HCT116 (cell line): Measurements from ENCODE around the gene UBE3D. TPM values are rescaled to one million over a fixed set of nuclear protein-coding genes. Genes with fewer than 3 reads are reported as not detected.

ENCODE experiments used
- ATAC-seq: fragments of 200-7000 bp; cut with Tn5 transposase; 2 replicates; pipeline ENCODE4 v1.9.1; 2020; ENCODE audit warnings: mild to moderate bottlenecking, moderate library complexity
- BruUV-seq: library from RNA; stranded (reverse); fragments of 400-500 nt; replicated peaks from 2 replicates; lab custom pipeline; 2021; lab: Mats Ljungman, UMichigan
- CTCF ChIA-PET: fragments of 300-600 bp; sonication (Branson Sonifier 250); formaldehyde crosslinking; loops from one replicate; lab custom pipeline; 2021; ENCODE audit warnings: antibody characterized with exemption; lab: Charles Lee
- POLR2A ChIA-PET: fragments of 300-600, 350-600 bp; sonication (Branson Sonifier 250); formaldehyde crosslinking; loops from one replicate; lab custom pipeline; 2021; ENCODE audit warnings: antibody characterized with exemption; lab: Charles Lee
- RAD21 ChIA-PET, 2 experiments: fragments of 300-600 bp; sonication (Branson Sonifier 250); formaldehyde crosslinking; loops; one replicate each; lab custom pipeline; 2023; ENCODE audit warnings: low total read pairs in 2 of 2; ENCODE audit not compliant: uncharacterized antibody in 2 of 2, unreplicated experiment in 2 of 2, low non-redundant PET in 1 of 2; lab: Charles Lee
- DNase-seq: peaks from one replicate; pipeline ENCODE4 v3.0.0-alpha.2; 2010; ENCODE audit warnings: low read depth, low spot score
- H2AFZ ChIP-seq: fragments of 200-600 bp; shearing (Covaris generic), sonication (generic); 2 replicates; pipeline ENCODE4 v1.6.1; 2017; ENCODE audit warnings: low read depth, mixed run types, mixed read lengths, antibody characterized with exemption, low read length; ENCODE audit not compliant: poor library complexity, severe bottlenecking
- H3K27ac ChIP-seq: 2 replicates; pipeline ENCODE4 v1.5.1; 2012; ENCODE audit warnings: low read depth, low read length
- H3K27me3 ChIP-seq: fragments of 200-600 bp; sonication (generic); 2 replicates; pipeline ENCODE4 v1.6.1; 2016; ENCODE audit warnings: mixed run types, low read length, mixed read lengths; ENCODE audit not compliant: insufficient read depth
- H3K36me3 ChIP-seq, 2 experiments: fragments of 200-500 bp in 1 of 2; fragments of 200-600 bp in 1 of 2; sonication (Bioruptor generic) in 1 of 2; sonication (generic) in 1 of 2; 2 replicates each; pipeline versions ENCODE4 v1.5.1 to v1.6.1; 2014 to 2016; ENCODE audit warnings: low read length in 2 of 2, inconsistent platforms in 1 of 2, mixed read lengths in 1 of 2, mixed run types in 1 of 2; ENCODE audit not compliant: insufficient read depth in 2 of 2, control insufficient read depth in 1 of 2
- H3K4me1 ChIP-seq, 2 experiments: fragments of 200-600 bp in 1 of 2; sonication (generic) in 1 of 2; 2 replicates each; pipeline versions ENCODE4 v1.5.1 to v1.6.1; 2012 to 2017; ENCODE audit warnings: low read length in 2 of 2, inconsistent platforms in 1 of 2, mild to moderate bottlenecking in 1 of 2, mixed read lengths in 1 of 2, mixed run types in 1 of 2, moderate library complexity in 1 of 2; ENCODE audit not compliant: insufficient read depth in 2 of 2, control insufficient read depth in 1 of 2
- H3K4me2 ChIP-seq: fragments of 200-600 bp; sonication (generic); 2 replicates; pipeline ENCODE4 v1.6.1; 2017; ENCODE audit warnings: mixed run types, low read length, mixed read lengths
- H3K4me3 ChIP-seq, 2 experiments: fragments of 200-600 bp in 1 of 2; sonication (generic) in 1 of 2; replicated peaks in 1 of 2; 2 replicates each; pipeline ENCODE4 v1.5.1; 2011 to 2016; ENCODE audit warnings: low read length in 2 of 2, control low read depth in 1 of 2, low read depth in 1 of 2, mild to moderate bottlenecking in 1 of 2, mixed read lengths in 1 of 2, mixed run types in 1 of 2
- H3K79me2 ChIP-seq: fragments of 200-600 bp; sonication (generic); 2 replicates; pipeline ENCODE4 v1.6.1; 2017; ENCODE audit warnings: mild to moderate bottlenecking, mixed run types, low read length, moderate library complexity, mixed read lengths; ENCODE audit not compliant: insufficient read depth
- H3K9ac ChIP-seq: fragments of 200-600 bp; sonication (generic); 2 replicates; pipeline ENCODE4 v1.6.1; 2016; ENCODE audit warnings: low read length, mixed read lengths
- H3K9me2 ChIP-seq: fragments of 200-600 bp; sonication (generic), shearing (Covaris generic); 2 replicates; pipeline ENCODE4 v1.6.1; 2017; ENCODE audit warnings: mixed run types, mild to moderate bottlenecking, moderate library complexity; ENCODE audit not compliant: insufficient read depth
- H3K9me3 ChIP-seq, 2 experiments: fragments of 200-500 bp in 1 of 2; fragments of 200-600 bp in 1 of 2; sonication (Bioruptor generic) in 1 of 2; sonication (generic) in 1 of 2; 2 replicates each; pipeline ENCODE4 v1.6.1; 2014 to 2017; ENCODE audit warnings: low read length in 2 of 2, mixed read lengths in 2 of 2, inconsistent platforms in 1 of 2, low read depth in 1 of 2, mild to moderate bottlenecking in 1 of 2, mixed run types in 1 of 2, moderate library complexity in 1 of 2; ENCODE audit not compliant: control insufficient read depth in 1 of 2, insufficient read depth in 1 of 2
- H4K20me1 ChIP-seq: fragments of 200-600 bp; sonication (generic), shearing (Covaris generic); 2 replicates; pipeline ENCODE4 v1.6.1; 2017; ENCODE audit warnings: mixed run types, mild to moderate bottlenecking, moderate library complexity; ENCODE audit not compliant: insufficient read depth
- ATF3 ChIP-seq: IDR thresholded peaks from 2 replicates; pipeline ENCODE4 v1.6.1; 2012
- CEBPB ChIP-seq: IDR thresholded peaks from 2 replicates; pipeline ENCODE4 v1.6.1; 2012; ENCODE audit warnings: low read depth
- CTCF ChIP-seq, 3 experiments: fragments of 200-600 bp in 1 of 3; sonication (generic) in 1 of 3; IDR thresholded peaks in 2 of 3; conservative IDR thresholded peaks in 1 of 3; 2 replicates each; pipeline ENCODE4 v1.5.1; 2012 to 2017; ENCODE audit warnings: low read depth in 2 of 3, low read length in 2 of 3, antibody characterized with exemption in 1 of 3, borderline replicate concordance in 1 of 3, control low read depth in 1 of 3, mild to moderate bottlenecking in 1 of 3, mixed read lengths in 1 of 3, mixed run types in 1 of 3, moderate library complexity in 1 of 3; ENCODE audit not compliant: insufficient read depth in 1 of 3
- ELF1 ChIP-seq: IDR thresholded peaks from 2 replicates; pipeline ENCODE4 v1.6.1; 2012; ENCODE audit warnings: low read depth, borderline replicate concordance
- EZH2 ChIP-seq: fragments of 200-600 bp; sonication (generic); IDR thresholded peaks from 2 replicates; pipeline ENCODE4 v1.6.1; 2017; ENCODE audit warnings: antibody characterized with exemption, mixed run types
- EZH2phosphoT487 ChIP-seq: fragments of 200-600 bp; IDR thresholded peaks from 2 replicates; pipeline ENCODE4 v1.6.1; 2018; ENCODE audit warnings: antibody characterized with exemption, borderline replicate concordance
- FOSL1 ChIP-seq: IDR thresholded peaks from 2 replicates; pipeline ENCODE4 v1.6.1; 2012; ENCODE audit warnings: low read depth
- JUND ChIP-seq: IDR thresholded peaks from 2 replicates; pipeline ENCODE4 v1.6.1; 2012
- MAX ChIP-seq: IDR thresholded peaks from 2 replicates; pipeline ENCODE4 v1.6.1; 2012
- POLR2A ChIP-seq: IDR thresholded peaks from 2 replicates; pipeline ENCODE4 v1.7.0; 2011; ENCODE audit warnings: borderline replicate concordance; ENCODE audit not compliant: insufficient read depth, insufficient read length; ENCODE audit errors: extremely low read depth
- POLR2AphosphoS5 ChIP-seq: IDR thresholded peaks from 2 replicates; pipeline ENCODE4 v1.6.1; 2011; ENCODE audit warnings: mild to moderate bottlenecking, low read depth, low read length, moderate library complexity
- RAD21 ChIP-seq: IDR thresholded peaks from 2 replicates; pipeline ENCODE4 v1.6.1; 2012; ENCODE audit warnings: low read depth, mild to moderate bottlenecking
- SIN3A ChIP-seq: IDR thresholded peaks from 2 replicates; pipeline ENCODE4 v1.6.1; 2012; ENCODE audit warnings: low read depth
- SP1 ChIP-seq: IDR thresholded peaks from 2 replicates; pipeline ENCODE4 v1.6.1; 2012; ENCODE audit warnings: low read depth
- ZBTB33 ChIP-seq: IDR thresholded peaks from 2 replicates; pipeline ENCODE4 v1.6.1; 2011; ENCODE audit warnings: mild to moderate bottlenecking, low read length, moderate library complexity; ENCODE audit not compliant: insufficient replicate concordance; ENCODE audit errors: extremely low read depth
- ZNF274 ChIP-seq: fragments of 200-500 bp; sonication (Bioruptor generic); IDR thresholded peaks from 2 replicates; pipeline ENCODE4 v1.6.1; 2014; ENCODE audit warnings: mild to moderate bottlenecking, low read depth, low read length, inconsistent platforms
- intact Hi-C: fragments of 100-400 bp; cut with micrococcal nuclease; formaldehyde crosslinking; loops from 2 replicates; pipeline ENCODE4 v1.10.0; 2022
- total RNA-seq: library from RNA; stranded (reverse); gene quantifications from one replicate; pipeline ENCODE4 v1.2.1, GENCODE V29; 2021; ENCODE audit not compliant: unreplicated experiment

UBE3D gene
- total RNA-seq, 1 experiment from 2014 or later: 9.0 TPM

GRCh38 chr6:82881519-82881918, 184.1 kb downstream of the UBE3D start:
- no peak overlapping the region for H3K27ac ChIP-seq
- H3K9me3 ChIP-seq: no peaks in the 10 kb centered on the region
- ATAC-seq: no peak
- BruUV-seq: no TSS peak
- H2AFZ ChIP-seq: no peak overlapping the region
- intact Hi-C loops: no loop called here
- H3K27me3 ChIP-seq: no peaks in the 10 kb centered on the region; the same call in 1 of the 2 replicates
- H3K36me3 ChIP-seq: no peaks in the 10 kb centered on the region
- no peak overlapping the region for H3K9ac ChIP-seq
- POLR2A ChIA-PET: interaction anchor here (0.7 kb wide), 1 partner anchor 610 kb away, joined by 3 read pairs; no protein-coding TSS in a partner anchor
- RAD21 ChIA-PET: no interaction called here
- CTCF ChIA-PET: no interaction called here
- no peaks in the 10 kb centered on the region for H3K79me2 ChIP-seq
- H4K20me1 ChIP-seq: no peaks in the 10 kb centered on the region
- no peak overlapping the region for H3K4me2 ChIP-seq
- peaks cover 23 to 24% of the 10 kb centered on the region in 2 experiments for H3K4me1 ChIP-seq
- TF ChIP-seq FOSL1: no peak
- TF ChIP-seq SIN3A: no peak
- TF ChIP-seq MAX: no peak
- TF ChIP-seq CTCF (IDR thresholded peaks at IDR 0.05 in 2 of 3, conservative IDR thresholded peaks at IDR 0.05 in 1 of 3; ENCODE audit: borderline replicate concordance in 1 of 3, insufficient read depth in 1 of 3, low read depth in 2 of 3, low read length in 2 of 3): no peak
- no peak for TF ChIP-seq EZH2phosphoT487
- TF ChIP-seq POLR2A: no peak
- TF ChIP-seq, all 23 proteins: peak for 0
- no peak overlapping the region for H3K4me3 ChIP-seq
- no peak for DNase-seq
- H3K9me2 ChIP-seq: no peaks in the 10 kb centered on the region

GRCh38 chr6:82878812-82879211, 186.8 kb downstream of the UBE3D start:
- DNase-seq: no peak
- H3K9ac ChIP-seq: no peak overlapping the region
- ChIA-PET RAD21 (no interaction called here), CTCF (no interaction called here), POLR2A (no interaction called here)
- no peaks in the 10 kb centered on the region for H3K79me2 ChIP-seq
- no peaks in the 10 kb centered on the region for H3K9me3 ChIP-seq
- intact Hi-C loops: no loop called here
- no peak overlapping the region for H3K4me3 ChIP-seq
- no peak for ATAC-seq
- H3K4me1 ChIP-seq: peaks cover 40 to 44% of the 10 kb centered on the region in 2 experiments
- BruUV-seq: no TSS peak
- H3K9me2 ChIP-seq: no peaks in the 10 kb centered on the region
- no peak overlapping the region for H3K4me2 ChIP-seq
- no peak overlapping the region for H3K27ac ChIP-seq
- no peak overlapping the region for H2AFZ ChIP-seq
- no peaks in the 10 kb centered on the region for H3K36me3 ChIP-seq
- H3K27me3 ChIP-seq: no peaks in the 10 kb centered on the region; the same call in 1 of the 2 replicates
- H4K20me1 ChIP-seq: no peaks in the 10 kb centered on the region
- TF ChIP-seq JUND (no peak), SP1 (no peak), FOSL1 (no peak), SIN3A (no peak), POLR2AphosphoS5 (no peak), CEBPB (no peak), POLR2A (no peak), ELF1 (no peak), ATF3 (no peak), ZNF274 (no peak), EZH2 (no peak), RAD21 (no peak), ZBTB33 (no peak)
